GM12874 (cell line): Measurements from ENCODE around the gene ANO2.

ENCODE experiments used
- TF ChIP-seq, protein P1 (sequence below): IDR thresholded peaks from 2 replicates; pipeline ENCODE4 v1.5.1; 2011; ENCODE audit warnings: low read depth, mild to moderate bottlenecking, control low read depth, low read length, moderate library complexity; ENCODE audit not compliant: insufficient read depth

ANO2 gene

DNA sequence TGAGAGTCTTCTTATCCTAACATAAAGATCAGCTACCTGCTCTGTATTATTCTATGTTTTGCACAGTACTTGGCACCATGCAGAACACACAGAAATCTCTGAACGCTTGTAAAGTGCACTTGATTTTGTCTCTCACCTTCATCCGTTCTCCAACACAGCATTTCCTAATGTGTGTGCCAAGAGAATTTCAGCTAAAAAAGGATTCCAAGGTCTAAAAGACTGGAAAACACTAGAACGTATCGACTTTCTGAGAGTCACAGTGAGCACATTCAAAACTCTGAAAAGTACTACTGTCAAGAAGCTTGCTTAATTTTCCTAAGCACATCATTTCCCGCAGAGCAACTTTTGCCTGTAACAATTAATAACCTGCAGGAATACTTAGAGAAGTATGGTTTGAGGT lies 211.1 kb downstream of the ANO2 start:
- TF ChIP-seq, protein P1, sequence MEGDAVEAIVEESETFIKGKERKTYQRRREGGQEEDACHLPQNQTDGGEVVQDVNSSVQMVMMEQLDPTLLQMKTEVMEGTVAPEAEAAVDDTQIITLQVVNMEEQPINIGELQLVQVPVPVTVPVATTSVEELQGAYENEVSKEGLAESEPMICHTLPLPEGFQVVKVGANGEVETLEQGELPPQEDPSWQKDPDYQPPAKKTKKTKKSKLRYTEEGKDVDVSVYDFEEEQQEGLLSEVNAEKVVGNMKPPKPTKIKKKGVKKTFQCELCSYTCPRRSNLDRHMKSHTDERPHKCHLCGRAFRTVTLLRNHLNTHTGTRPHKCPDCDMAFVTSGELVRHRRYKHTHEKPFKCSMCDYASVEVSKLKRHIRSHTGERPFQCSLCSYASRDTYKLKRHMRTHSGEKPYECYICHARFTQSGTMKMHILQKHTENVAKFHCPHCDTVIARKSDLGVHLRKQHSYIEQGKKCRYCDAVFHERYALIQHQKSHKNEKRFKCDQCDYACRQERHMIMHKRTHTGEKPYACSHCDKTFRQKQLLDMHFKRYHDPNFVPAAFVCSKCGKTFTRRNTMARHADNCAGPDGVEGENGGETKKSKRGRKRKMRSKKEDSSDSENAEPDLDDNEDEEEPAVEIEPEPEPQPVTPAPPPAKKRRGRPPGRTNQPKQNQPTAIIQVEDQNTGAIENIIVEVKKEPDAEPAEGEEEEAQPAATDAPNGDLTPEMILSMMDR, result no peak

- TF ChIP-seq, protein P1, result no peak
Observed at GRCh38 chr12:5733136-5733755, 211.8 kb downstream of the ANO2 start.

GRCh38 chr12:5730962-5731361 lies 214.1 kb downstream of the ANO2 start:
- TF ChIP-seq, protein P1, result no peak

DNA sequence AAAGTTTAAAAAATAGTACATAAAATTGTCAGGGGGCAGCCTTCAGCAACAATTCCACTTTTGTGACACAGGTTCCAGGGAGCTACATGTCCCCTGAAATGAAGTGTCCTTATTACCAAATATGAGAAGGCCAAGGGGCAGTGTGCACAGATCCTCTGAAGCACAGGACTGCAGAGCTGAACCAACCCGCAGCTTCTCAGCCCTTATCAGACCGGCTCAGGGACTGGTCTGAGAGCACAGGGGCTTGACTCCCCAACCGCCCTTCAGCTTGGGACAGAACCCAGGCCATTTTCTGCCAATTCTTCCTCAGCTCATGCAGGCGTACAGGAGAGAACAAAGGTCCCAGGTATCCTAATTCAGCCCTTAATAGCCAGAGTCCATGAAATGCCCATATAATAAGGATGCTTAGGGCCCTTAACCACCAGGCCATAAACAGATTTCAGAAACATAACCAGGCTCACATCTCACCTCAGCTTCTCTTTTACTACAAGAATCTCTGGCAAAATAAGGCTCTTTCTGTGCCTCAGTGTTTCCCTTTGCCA lies 221.3 kb downstream of the ANO2 start:
- TF ChIP-seq, protein P1, result no peak

DNA sequence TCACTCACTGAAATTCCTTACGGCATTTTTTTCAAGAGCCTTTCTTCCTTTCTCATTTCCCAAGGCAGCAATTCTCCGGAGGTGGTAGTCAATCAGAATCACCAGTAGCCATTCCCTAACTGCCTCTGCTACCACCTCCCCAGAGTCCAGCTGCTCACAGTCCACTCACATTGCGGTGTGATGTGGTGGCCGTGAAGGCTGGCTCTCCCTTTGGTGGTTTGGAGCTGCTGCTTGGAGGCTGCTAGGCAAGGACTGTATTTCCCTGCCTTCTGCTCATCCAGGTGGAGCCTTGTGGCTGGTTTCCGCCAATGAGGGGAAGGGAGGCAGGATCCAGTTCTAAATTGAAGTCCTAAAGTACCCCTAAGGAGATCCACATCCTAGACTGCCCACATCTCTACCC lies 222.0 kb downstream of the ANO2 start:
- TF ChIP-seq, protein P1, result no peak

- TF ChIP-seq, protein P1, result no peak
Observed at GRCh38 chr12:5720381-5721005, 224.6 kb downstream of the ANO2 start.

- TF ChIP-seq, protein P1, result no peak
Observed at GRCh38 chr12:5718680-5719079, 226.4 kb downstream of the ANO2 start.
